ENCODE measurements around the gene PPME1. TPM values are rescaled to one million over a fixed set of nuclear protein-coding genes. Genes with fewer than 3 reads are reported as not detected.
A peak's percentile ranks its signal among the peaks of the same experiment; 100 is the strongest.

Gene PPME1
- total and polyA plus RNA-seq, 2 of the 4 experiments (the other 2 are of a cell fraction): 42.3 to 89.5 TPM

GRCh38 chr11:74170694-74171629 lies at the start of gene PPME1, which contains the start of gene C2CD3 (continued):
- no peak; the same call in 1 of the 2 replicates for TF ChIP-seq NFE2L2 (IDR thresholded peaks at IDR 0.05; ENCODE audit: low read depth, low read length)
- peak; percentile 42 for TF ChIP-seq RAD21 (IDR thresholded peaks at IDR 0.05; ENCODE audit: low read length)
- TF ChIP-seq MXI1 (IDR thresholded peaks at IDR 0.05; ENCODE audit: borderline replicate concordance, low read depth, low read length): peak; percentile 84
- 0 out of 2 replicates have a peak, but pooled peaks have one; percentile 59 for TF ChIP-seq MAZ (IDR thresholded peaks at IDR 0.05; ENCODE audit: borderline replicate concordance, low read depth, low read length)
- no peak for TF ChIP-seq ELK1 (IDR thresholded peaks at IDR 0.05; ENCODE audit: borderline replicate concordance, low read depth, low read length)
